ENCODE data around the gene TMEM63B. TPM values are rescaled to one million over a fixed set of nuclear protein-coding genes. Genes with fewer than 3 reads are reported as not detected.

TMEM63B gene
- total RNA-seq, 3 donors from 2014 or later = 57.0 to 108 (median 79.6) TPM

GRCh38 chr6:44176762-44177509, 49.6 kb downstream of the TMEM63B start:
- no peak for ATAC-seq
- H3K9me3 ChIP-seq = no peaks in the 10 kb centered on the region
- no peak for DNase-seq
- H3K36me3 ChIP-seq (ENCODE audit: low read depth) = no peaks in the 10 kb centered on the region
- TF ChIP-seq, protein P1, sequence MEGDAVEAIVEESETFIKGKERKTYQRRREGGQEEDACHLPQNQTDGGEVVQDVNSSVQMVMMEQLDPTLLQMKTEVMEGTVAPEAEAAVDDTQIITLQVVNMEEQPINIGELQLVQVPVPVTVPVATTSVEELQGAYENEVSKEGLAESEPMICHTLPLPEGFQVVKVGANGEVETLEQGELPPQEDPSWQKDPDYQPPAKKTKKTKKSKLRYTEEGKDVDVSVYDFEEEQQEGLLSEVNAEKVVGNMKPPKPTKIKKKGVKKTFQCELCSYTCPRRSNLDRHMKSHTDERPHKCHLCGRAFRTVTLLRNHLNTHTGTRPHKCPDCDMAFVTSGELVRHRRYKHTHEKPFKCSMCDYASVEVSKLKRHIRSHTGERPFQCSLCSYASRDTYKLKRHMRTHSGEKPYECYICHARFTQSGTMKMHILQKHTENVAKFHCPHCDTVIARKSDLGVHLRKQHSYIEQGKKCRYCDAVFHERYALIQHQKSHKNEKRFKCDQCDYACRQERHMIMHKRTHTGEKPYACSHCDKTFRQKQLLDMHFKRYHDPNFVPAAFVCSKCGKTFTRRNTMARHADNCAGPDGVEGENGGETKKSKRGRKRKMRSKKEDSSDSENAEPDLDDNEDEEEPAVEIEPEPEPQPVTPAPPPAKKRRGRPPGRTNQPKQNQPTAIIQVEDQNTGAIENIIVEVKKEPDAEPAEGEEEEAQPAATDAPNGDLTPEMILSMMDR (IDR thresholded peaks at IDR 0.05) = no peak
- intact Hi-C loops (cut with DNase I, micrococcal nuclease) = loop anchor here in 1 of 2 donors (10.0 kb wide), 1 partner anchor 58 kb away; no protein-coding TSS in a partner anchor
- H3K4me1 ChIP-seq (ENCODE audit: low read depth) = no peaks in the 10 kb centered on the region
- H3K4me3 ChIP-seq = no peak overlapping the region

DNA sequence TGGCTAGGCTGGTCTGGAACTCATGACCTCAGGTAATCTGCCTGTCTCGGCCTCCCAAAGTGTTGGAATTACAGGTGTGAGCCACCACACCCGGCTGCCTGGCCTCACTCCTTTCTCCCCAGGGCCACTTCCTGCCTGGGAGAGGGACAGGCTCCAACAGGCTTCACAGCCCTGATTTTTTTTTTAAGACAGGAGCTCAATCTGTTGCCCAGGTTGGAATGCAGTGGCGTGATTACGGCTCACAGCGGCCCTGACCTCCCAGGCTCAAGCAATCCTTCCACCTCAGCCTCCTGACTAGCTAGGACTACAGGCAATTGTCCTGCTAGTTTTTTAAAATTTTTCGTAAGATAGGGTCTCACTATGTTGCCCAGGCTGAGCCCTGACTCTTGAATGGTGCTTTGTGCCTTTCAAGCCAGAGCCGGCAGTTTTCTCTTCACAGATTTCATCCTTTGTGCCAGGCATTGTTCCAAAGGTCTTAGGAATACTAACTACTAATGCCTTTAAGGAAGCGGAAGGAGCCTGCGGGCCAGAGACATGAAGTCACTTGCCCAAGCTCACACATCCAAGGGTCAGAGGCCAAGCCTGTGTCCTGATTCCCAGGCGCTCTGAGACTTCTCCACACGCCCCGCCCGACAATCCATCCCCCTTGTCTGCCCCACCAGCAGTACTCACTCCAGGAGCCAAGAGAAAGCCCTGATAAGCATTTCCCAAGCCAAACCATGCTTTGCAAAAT, 50.5 kb downstream of the TMEM63B start:
- peak in 1 of 3 donors; percentile 73 for DNase-seq
- Histone ChIP-seq H3K36me3 (ENCODE audit: low read depth) (no peaks in the 10 kb centered on the region), H3K9me3 (no peaks in the 10 kb centered on the region), H3K4me3 (no peak overlapping the region), H3K4me1 (ENCODE audit: low read depth) (no peaks in the 10 kb centered on the region)
- peak; percentile 50 for ATAC-seq
- TF ChIP-seq, protein P1 (IDR thresholded peaks at IDR 0.05) = no peak
- intact Hi-C loops (cut with DNase I, micrococcal nuclease) = loop anchor here in 1 of 2 donors (10.0 kb wide), 1 partner anchor 57 kb away; no protein-coding TSS in a partner anchor

GRCh38 chr6:44178424-44179071, 51.2 kb downstream of the TMEM63B start:
- ATAC-seq = no peak
- no peaks in the 10 kb centered on the region for H3K36me3 ChIP-seq (ENCODE audit: low read depth)
- no peak overlapping the region for H3K4me3 ChIP-seq
- intact Hi-C loops (cut with DNase I, micrococcal nuclease) = loop anchor here in 1 of 2 donors (10.0 kb wide), 1 partner anchor 56 kb away; no protein-coding TSS in a partner anchor
- no peaks in the 10 kb centered on the region for H3K4me1 ChIP-seq (ENCODE audit: low read depth)
- TF ChIP-seq, protein P1 (IDR thresholded peaks at IDR 0.05) = no peak
- DNase-seq = no peak
- H3K9me3 ChIP-seq = no peaks in the 10 kb centered on the region

DNA sequence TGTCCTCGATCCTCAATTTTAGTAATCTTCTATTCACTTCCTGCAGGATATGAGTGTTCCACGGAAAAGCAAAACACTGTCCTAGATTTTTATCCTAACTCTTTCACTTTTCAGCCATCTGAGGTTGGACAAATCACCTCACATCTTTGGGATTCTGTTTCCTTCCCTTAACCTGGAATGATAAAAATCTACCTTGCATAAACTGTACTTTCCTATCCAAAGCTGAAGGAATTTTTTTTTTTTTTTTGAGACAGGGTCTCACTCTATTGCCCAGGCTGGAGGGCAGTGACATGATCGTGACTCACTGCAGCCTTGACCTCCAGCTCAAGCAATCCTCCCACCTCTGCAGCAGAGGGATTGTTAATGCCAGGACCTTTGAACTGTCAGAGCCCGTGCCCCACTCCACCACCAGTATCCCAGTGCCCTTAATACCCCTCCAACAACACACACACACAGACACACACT, 51.8 kb downstream of the TMEM63B start:
- intact Hi-C loops (cut with DNase I, micrococcal nuclease) = loop anchor here in 1 of 2 donors (10.0 kb wide), 1 partner anchor 56 kb away; no protein-coding TSS in a partner anchor
- Histone ChIP-seq H3K4me1 (ENCODE audit: low read depth) (no peaks in the 10 kb centered on the region), H3K9me3 (no peaks in the 10 kb centered on the region), H3K4me3 (no peak overlapping the region), H3K36me3 (ENCODE audit: low read depth) (no peaks in the 10 kb centered on the region)
- DNase-seq = no peak
- no peak for ATAC-seq
- TF ChIP-seq, protein P1 (IDR thresholded peaks at IDR 0.05) = no peak

DNA sequence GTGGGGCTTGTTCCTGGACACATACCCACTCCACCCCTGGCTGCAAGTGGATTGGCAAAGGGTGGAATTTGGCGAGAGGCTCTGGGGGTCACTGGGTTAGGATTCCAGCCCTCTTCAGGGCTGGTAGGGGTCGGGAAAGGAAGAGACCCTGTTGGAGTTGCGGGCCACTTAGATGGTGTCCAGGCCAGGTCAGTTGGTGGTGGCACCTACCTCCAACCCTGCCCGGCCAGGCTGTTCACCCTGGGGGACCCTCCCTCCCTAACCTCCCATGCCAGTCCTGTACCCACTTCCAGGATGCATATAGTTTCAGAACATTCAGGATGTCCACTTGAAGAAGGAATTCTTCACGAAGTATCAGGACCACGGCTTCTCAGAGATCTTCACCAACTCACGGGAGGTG, 52.3 kb downstream of the TMEM63B start:
- intact Hi-C loops (cut with DNase I, micrococcal nuclease) = loop anchor here in 1 of 2 donors (10.0 kb wide), 1 partner anchor 55 kb away; no protein-coding TSS in a partner anchor
- DNase-seq (no peak), ATAC-seq (no peak)
- no peaks in the 10 kb centered on the region for H3K4me1 ChIP-seq (ENCODE audit: low read depth)
- H3K9me3 ChIP-seq = no peaks in the 10 kb centered on the region
- TF ChIP-seq, protein P1 (IDR thresholded peaks at IDR 0.05) = no peak
- H3K4me3 ChIP-seq = no peak overlapping the region
- H3K36me3 ChIP-seq (ENCODE audit: low read depth) = no peaks in the 10 kb centered on the region
